Measurements from ENCODE around the gene PROX2. TPM values are rescaled to one million over a fixed set of nuclear protein-coding genes. Genes with fewer than 3 reads are reported as not detected.

PROX2 gene
- total and polyA plus RNA-seq, 9 donors, result not detected

DNA sequence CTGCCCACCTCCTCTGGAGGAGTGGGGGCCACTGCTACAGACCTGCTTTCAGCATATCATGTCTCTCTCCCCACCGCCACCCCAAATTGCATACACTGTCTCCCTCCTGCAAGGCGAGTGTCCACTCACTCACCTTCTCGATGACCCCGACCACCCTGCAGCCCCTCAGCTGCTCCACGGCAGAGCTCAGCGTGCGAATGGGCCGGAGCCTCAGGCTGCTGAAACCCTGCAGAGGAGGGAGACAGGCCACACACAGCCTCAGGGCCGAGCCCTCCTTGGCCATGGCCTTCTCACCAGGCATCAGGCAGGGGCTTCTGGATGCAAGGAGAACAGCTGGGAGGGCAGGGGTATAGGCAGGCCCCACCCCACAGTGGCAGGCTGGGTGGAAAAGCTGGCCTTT lies 42.4 kb upstream of the PROX2 start:
- TF ChIP-seq POLR2A (IDR thresholded peaks at IDR 0.05) (no peak), EP300 (IDR thresholded peaks at IDR 0.05) (no peak)
- TF ChIP-seq, protein P1, sequence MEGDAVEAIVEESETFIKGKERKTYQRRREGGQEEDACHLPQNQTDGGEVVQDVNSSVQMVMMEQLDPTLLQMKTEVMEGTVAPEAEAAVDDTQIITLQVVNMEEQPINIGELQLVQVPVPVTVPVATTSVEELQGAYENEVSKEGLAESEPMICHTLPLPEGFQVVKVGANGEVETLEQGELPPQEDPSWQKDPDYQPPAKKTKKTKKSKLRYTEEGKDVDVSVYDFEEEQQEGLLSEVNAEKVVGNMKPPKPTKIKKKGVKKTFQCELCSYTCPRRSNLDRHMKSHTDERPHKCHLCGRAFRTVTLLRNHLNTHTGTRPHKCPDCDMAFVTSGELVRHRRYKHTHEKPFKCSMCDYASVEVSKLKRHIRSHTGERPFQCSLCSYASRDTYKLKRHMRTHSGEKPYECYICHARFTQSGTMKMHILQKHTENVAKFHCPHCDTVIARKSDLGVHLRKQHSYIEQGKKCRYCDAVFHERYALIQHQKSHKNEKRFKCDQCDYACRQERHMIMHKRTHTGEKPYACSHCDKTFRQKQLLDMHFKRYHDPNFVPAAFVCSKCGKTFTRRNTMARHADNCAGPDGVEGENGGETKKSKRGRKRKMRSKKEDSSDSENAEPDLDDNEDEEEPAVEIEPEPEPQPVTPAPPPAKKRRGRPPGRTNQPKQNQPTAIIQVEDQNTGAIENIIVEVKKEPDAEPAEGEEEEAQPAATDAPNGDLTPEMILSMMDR (IDR thresholded peaks at IDR 0.05), result no peak
- H3K4me3 ChIP-seq, result no peak overlapping the region
- H3K36me3 ChIP-seq, result no peaks in the 10 kb centered on the region
- no peak overlapping the region for H3K27ac ChIP-seq
- no peak for DNase-seq
- intact Hi-C loops (cut with DNase I), result loop anchor here in 3 of 4 donors (10.0 kb wide), 1 partner anchor 166 kb away; no protein-coding TSS in a partner anchor
- H3K27me3 ChIP-seq, result no peaks in the 10 kb centered on the region
- 81 to 91% (median 82%) methylated on average over 9 of the region's 9 CpGs for WGBS, 3 donors
- H3K4me1 ChIP-seq (ENCODE audit: insufficient read depth), result peaks cover 4% of the 10 kb centered on the region
- H3K9me3 ChIP-seq, result no peaks in the 10 kb centered on the region

DNA sequence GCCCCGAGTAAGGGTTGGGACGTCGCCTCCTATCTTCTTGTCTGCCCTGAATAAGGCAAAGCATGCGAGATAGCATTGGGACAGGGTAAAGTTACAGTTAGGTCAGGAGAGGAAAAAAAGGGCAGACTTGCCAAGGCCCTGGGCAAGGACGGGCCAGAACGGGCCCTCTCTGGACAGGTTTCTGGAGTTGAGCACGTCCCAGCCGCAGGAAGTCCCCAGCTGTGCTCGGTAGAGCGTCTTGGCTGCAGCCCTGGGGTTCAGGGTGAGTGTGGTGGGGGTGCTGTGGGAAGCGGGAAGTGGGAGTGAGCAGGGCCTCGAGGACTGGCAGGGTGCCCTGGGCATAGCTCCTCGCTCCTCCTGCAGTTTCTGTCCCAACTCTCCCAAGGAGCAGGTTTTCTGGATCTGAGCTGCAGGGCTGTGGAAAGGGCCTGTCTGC lies 41.7 kb upstream of the PROX2 start:
- TF ChIP-seq POLR2A (IDR thresholded peaks at IDR 0.05), result no peak
- no peak for TF ChIP-seq EP300 (IDR thresholded peaks at IDR 0.05)
- TF ChIP-seq, protein P1 (IDR thresholded peaks at IDR 0.05), result no peak
- Histone ChIP-seq H3K4me3 (no peak overlapping the region), H3K27me3 (no peaks in the 10 kb centered on the region), H3K36me3 (no peaks in the 10 kb centered on the region), H3K4me1 (ENCODE audit: insufficient read depth) (peaks cover 4% of the 10 kb centered on the region), H3K9me3 (no peaks in the 10 kb centered on the region), H3K27ac (peak overlapping the region in 1 of 2 donors; percentile 5)
- peak; percentile 75 to 89 (median 80) for DNase-seq
- intact Hi-C loops (cut with DNase I), result loop anchor here in 3 of 4 donors (10.0 kb wide), 1 partner anchor 167 kb away; no protein-coding TSS in a partner anchor
- 16 to 17% (median 17%) methylated on average over 13 of the region's 13 CpGs for WGBS, 3 donors

DNA sequence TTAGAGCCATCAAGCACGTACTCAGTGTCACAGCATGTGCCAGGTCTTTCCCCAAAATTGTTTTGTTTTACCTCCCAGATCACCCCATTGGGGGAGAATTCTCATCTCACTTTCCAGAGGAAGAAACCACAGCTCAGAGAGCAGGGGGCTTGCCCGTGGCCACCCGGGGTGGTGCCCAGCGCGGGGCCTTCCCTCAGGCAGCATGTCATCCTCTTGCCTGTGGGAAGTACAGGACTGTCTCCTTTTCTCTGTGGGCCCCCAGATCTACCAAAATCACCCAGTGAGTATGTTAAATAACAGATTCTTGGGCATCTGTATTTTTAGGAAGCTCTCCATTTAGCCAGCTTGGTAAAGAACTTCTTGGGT lies 41.2 kb upstream of the PROX2 start:
- peaks cover 4% of the 10 kb centered on the region for H3K4me1 ChIP-seq (ENCODE audit: insufficient read depth)
- intact Hi-C loops (cut with DNase I), result loop anchor here in 3 of 4 donors (10.0 kb wide), 1 partner anchor 168 kb away; no protein-coding TSS in a partner anchor
- DNase-seq, result no peak
- H3K9me3 ChIP-seq, result no peaks in the 10 kb centered on the region
- WGBS, 3 donors, result 88 to 91% (median 89%) methylated on average over 5 of the region's 5 CpGs
- no peak overlapping the region for H3K4me3 ChIP-seq
- no peaks in the 10 kb centered on the region for H3K36me3 ChIP-seq
- no peaks in the 10 kb centered on the region for H3K27me3 ChIP-seq
- peak overlapping the region in 1 of 2 donors; percentile 5 for H3K27ac ChIP-seq
- TF ChIP-seq, protein P1 (IDR thresholded peaks at IDR 0.05), result no peak
- TF ChIP-seq EP300 (IDR thresholded peaks at IDR 0.05), result no peak
- TF ChIP-seq POLR2A (IDR thresholded peaks at IDR 0.05), result no peak

DNA sequence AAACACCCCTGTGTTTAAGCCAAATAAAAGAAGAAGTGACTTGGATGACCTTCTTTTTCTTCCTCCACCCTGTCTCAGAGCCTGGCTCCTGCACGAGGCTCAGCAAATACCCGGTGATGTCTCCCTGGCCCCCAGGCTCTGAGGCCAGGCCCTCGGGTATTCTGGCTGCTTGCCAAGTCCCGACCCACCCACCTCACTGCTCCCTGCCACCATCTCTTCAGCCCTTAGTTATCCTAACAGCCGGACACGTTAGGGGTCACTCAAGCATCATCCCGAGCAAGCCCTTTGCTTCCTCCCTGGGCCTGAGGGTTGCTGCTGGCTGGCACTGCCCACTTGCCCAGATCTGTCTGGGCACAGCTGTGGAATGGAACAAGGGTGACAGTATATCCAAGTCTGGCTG lies 39.9 kb upstream of the PROX2 start:
- no peak for DNase-seq
- TF ChIP-seq, protein P1 (IDR thresholded peaks at IDR 0.05), result no peak
- no peak for TF ChIP-seq POLR2A (IDR thresholded peaks at IDR 0.05)
- TF ChIP-seq EP300 (IDR thresholded peaks at IDR 0.05), result no peak
- 44 to 47% (median 47%) methylated on average over 7 of the region's 7 CpGs for WGBS, 3 donors
- intact Hi-C loops (cut with DNase I), result loop anchor here in 3 of 4 donors (10.0 kb wide), 1 partner anchor 169 kb away; no protein-coding TSS in a partner anchor
- H3K4me3 ChIP-seq, result no peak overlapping the region
- no peaks in the 10 kb centered on the region for H3K27me3 ChIP-seq
- no peak overlapping the region for H3K27ac ChIP-seq
- H3K9me3 ChIP-seq, result no peaks in the 10 kb centered on the region
- peaks cover 4% of the 10 kb centered on the region for H3K4me1 ChIP-seq (ENCODE audit: insufficient read depth)
- H3K36me3 ChIP-seq, result no peaks in the 10 kb centered on the region

Measured in ovary (tissue), 9 donors.